Measurements from ENCODE around the gene FMN2. TPM values are rescaled to one million over a fixed set of nuclear protein-coding genes. Genes with fewer than 3 reads are reported as not detected.

FMN2 gene
- polyA plus RNA-seq, 3 donors: not detected

GRCh38 chr1:240074422-240074821 lies 17.3 kb upstream of the FMN2 start:
- peaks cover 3 to 27% (median 16%) of the 10 kb centered on the region in 7 donors for H3K9me3 Mint-ChIP-seq

DNA sequence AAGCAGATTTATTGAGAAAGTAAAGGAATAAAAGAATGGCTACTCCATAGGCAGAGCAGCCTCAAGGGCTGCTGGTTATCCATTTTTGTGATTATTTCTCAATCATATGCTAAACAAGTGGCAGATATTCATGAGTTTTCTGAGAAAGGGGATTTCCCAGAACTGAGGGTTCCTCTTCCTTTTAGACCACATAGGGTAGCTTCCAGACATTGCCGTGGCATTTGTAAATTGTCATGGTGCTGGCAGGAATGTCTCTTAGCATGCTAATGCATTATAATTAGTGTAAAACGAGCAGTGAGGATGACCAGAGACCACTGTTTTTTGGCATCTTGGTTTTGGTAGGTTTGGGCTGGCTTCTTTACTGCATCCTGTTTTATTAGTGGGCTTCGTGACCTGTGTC lies 16.8 kb upstream of the FMN2 start:
- DNase-seq: no peak
- H3K27me3 Mint-ChIP-seq (ENCODE audit: low read depth in 3 of 3): peaks cover 0 to 3% (median 2%) of the 10 kb centered on the region in 3 donors

More at GRCh38 chr1:240074422-240074821, 17.3 kb upstream of the FMN2 start:
- H3K27me3 Mint-ChIP-seq (ENCODE audit: low read depth in 3 of 3): peaks cover 0 to 2% (median 1%) of the 10 kb centered on the region in 3 donors
- WGBS (ENCODE audit: insufficient coverage): 83% methylated on average over 3 of the region's 5 CpGs
- H3K4me1 Mint-ChIP-seq: no peaks in the 10 kb centered on the region
- no peak for DNase-seq
- no peak overlapping the region for H3K4me2 ChIP-seq (replicated peaks; ENCODE audit: extremely low read depth, low read length, poor library complexity, severe bottlenecking)
- intact Hi-C loops (cut with micrococcal nuclease): no loop called here
- no peaks in the 10 kb centered on the region for H4K20me1 ChIP-seq (ENCODE audit: insufficient read depth, low read length)
- no peak overlapping the region for H3K4me3 Mint-ChIP-seq
- no peak overlapping the region for H3K27ac Mint-ChIP-seq
- no peaks in the 10 kb centered on the region for H3K27me3 ChIP-seq (ENCODE audit: control insufficient read depth in 2 of 2, insufficient read depth in 2 of 2, low read length in 2 of 2)
- H3K79me2 ChIP-seq (ENCODE audit: insufficient read depth, low read length): no peaks in the 10 kb centered on the region
- H3K36me3 Mint-ChIP-seq: no peaks in the 10 kb centered on the region
- no peak overlapping the region for H3K27ac ChIP-seq (ENCODE audit: low read depth in 1 of 2, low read length in 2 of 2)
- no peak overlapping the region for H3K9ac ChIP-seq (ENCODE audit: insufficient read depth, low read length, poor library complexity, severe bottlenecking)
- no peak overlapping the region for H2AFZ ChIP-seq (ENCODE audit: insufficient read depth, low read depth, low read length, poor library complexity, severe bottlenecking)
- H3K36me3 ChIP-seq (replicated peaks in 1 of 2; ENCODE audit: control insufficient read depth in 1 of 2, insufficient read depth in 2 of 2, low read length in 2 of 2): no peaks in the 10 kb centered on the region
- no peak overlapping the region for H3K4me3 ChIP-seq (replicated peaks in 1 of 3; ENCODE audit: low read depth in 2 of 3, low read length in 3 of 3)
- no peaks in the 10 kb centered on the region for H3K9me3 ChIP-seq (replicated peaks in 1 of 2; ENCODE audit: control insufficient read depth in 1 of 2, insufficient read depth in 1 of 2, low read length in 2 of 2)
- TF ChIP-seq, protein P1, sequence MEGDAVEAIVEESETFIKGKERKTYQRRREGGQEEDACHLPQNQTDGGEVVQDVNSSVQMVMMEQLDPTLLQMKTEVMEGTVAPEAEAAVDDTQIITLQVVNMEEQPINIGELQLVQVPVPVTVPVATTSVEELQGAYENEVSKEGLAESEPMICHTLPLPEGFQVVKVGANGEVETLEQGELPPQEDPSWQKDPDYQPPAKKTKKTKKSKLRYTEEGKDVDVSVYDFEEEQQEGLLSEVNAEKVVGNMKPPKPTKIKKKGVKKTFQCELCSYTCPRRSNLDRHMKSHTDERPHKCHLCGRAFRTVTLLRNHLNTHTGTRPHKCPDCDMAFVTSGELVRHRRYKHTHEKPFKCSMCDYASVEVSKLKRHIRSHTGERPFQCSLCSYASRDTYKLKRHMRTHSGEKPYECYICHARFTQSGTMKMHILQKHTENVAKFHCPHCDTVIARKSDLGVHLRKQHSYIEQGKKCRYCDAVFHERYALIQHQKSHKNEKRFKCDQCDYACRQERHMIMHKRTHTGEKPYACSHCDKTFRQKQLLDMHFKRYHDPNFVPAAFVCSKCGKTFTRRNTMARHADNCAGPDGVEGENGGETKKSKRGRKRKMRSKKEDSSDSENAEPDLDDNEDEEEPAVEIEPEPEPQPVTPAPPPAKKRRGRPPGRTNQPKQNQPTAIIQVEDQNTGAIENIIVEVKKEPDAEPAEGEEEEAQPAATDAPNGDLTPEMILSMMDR (IDR thresholded peaks at IDR 0.05): no peak
- H3K4me1 ChIP-seq (ENCODE audit: control insufficient read depth in 1 of 2, insufficient read depth in 2 of 2, low read length in 2 of 2): no peaks in the 10 kb centered on the region

More for the DNA sequence above, 16.8 kb upstream of the FMN2 start:
- Mint-ChIP-seq H3K4me1 (no peaks in the 10 kb centered on the region), H3K27ac (no peak overlapping the region), H3K36me3 (no peaks in the 10 kb centered on the region), H3K4me3 (no peak overlapping the region), H3K9me3 (peaks cover 5 to 25% (median 18%) of the 10 kb centered on the region in 7 donors)
- no peaks in the 10 kb centered on the region for H3K9me3 ChIP-seq (replicated peaks in 1 of 2; ENCODE audit: control insufficient read depth in 1 of 2, insufficient read depth in 1 of 2, low read length in 2 of 2)
- intact Hi-C loops (cut with micrococcal nuclease): no loop called here
- no peaks in the 10 kb centered on the region for H3K79me2 ChIP-seq (ENCODE audit: insufficient read depth, low read length)
- no peaks in the 10 kb centered on the region for H3K36me3 ChIP-seq (replicated peaks in 1 of 2; ENCODE audit: control insufficient read depth in 1 of 2, insufficient read depth in 2 of 2, low read length in 2 of 2)
- no peak overlapping the region for H3K4me3 ChIP-seq (replicated peaks in 1 of 3; ENCODE audit: low read depth in 2 of 3, low read length in 3 of 3)
- 81% methylated on average over 2 of the region's 3 CpGs for WGBS (ENCODE audit: insufficient coverage)
- no peak overlapping the region for H3K9ac ChIP-seq (ENCODE audit: insufficient read depth, low read length, poor library complexity, severe bottlenecking)
- no peak overlapping the region for H3K27ac ChIP-seq (ENCODE audit: low read depth in 1 of 2, low read length in 2 of 2)
- H3K27me3 ChIP-seq (ENCODE audit: control insufficient read depth in 2 of 2, insufficient read depth in 2 of 2, low read length in 2 of 2): no peaks in the 10 kb centered on the region
- no peak overlapping the region for H3K4me2 ChIP-seq (replicated peaks; ENCODE audit: extremely low read depth, low read length, poor library complexity, severe bottlenecking)
- no peaks in the 10 kb centered on the region for H3K4me1 ChIP-seq (ENCODE audit: control insufficient read depth in 1 of 2, insufficient read depth in 2 of 2, low read length in 2 of 2)
- H4K20me1 ChIP-seq (ENCODE audit: insufficient read depth, low read length): no peaks in the 10 kb centered on the region
- TF ChIP-seq, protein P1 (IDR thresholded peaks at IDR 0.05): no peak
- H2AFZ ChIP-seq (ENCODE audit: insufficient read depth, low read depth, low read length, poor library complexity, severe bottlenecking): no peak overlapping the region
